Suprapubic skin (tissue), 3 donors: ENCODE data around the gene ADK.

Experiments used
- EP300 ChIP-seq: sonication (generic); formaldehyde crosslinking; IDR thresholded peaks from one replicate; pipeline ENCODE4 v1.6.1; 2017; ENCODE audit warnings: antibody characterized with exemption
- POLR2A ChIP-seq, 2 donors: fragments of 450-650 bp; IDR thresholded peaks; one replicate each; pipeline ENCODE4 v1.6.1; 2017; ENCODE audit warnings: antibody characterized with exemption in 2 of 2, mild to moderate bottlenecking in 2 of 2, moderate library complexity in 2 of 2
- TF ChIP-seq, protein P1 (sequence below), 2 donors: fragments of 200-600 bp in 1 of 2; fragments of 450-650 bp in 1 of 2; sonication (generic) in 1 of 2; IDR thresholded peaks; one replicate each; pipeline ENCODE4 v1.5.1; 2016 to 2019; ENCODE audit warnings: antibody characterized with exemption in 2 of 2, mild to moderate bottlenecking in 1 of 2, moderate library complexity in 1 of 2

DNA sequence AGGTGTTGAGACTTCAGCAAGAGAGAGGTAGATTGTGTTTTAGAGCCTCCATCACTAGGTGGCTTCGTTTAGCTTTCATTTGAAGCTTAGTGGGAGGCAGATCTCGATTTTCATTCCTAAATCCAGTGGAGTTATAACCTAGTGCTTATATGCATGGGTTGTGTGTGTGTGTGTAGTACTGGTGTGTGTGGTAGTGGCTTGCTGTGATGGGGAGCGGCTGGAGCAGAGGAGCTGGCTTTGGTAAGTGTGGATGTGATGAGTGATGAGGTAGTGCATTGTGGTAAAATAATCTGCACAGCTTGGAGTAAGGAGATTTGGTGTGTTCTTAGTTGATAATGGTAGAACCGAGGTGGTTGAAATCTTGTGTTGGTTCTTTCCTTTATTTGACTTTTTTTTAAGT, 43.6 kb upstream of the ADK start:
- TF ChIP-seq, protein P1, sequence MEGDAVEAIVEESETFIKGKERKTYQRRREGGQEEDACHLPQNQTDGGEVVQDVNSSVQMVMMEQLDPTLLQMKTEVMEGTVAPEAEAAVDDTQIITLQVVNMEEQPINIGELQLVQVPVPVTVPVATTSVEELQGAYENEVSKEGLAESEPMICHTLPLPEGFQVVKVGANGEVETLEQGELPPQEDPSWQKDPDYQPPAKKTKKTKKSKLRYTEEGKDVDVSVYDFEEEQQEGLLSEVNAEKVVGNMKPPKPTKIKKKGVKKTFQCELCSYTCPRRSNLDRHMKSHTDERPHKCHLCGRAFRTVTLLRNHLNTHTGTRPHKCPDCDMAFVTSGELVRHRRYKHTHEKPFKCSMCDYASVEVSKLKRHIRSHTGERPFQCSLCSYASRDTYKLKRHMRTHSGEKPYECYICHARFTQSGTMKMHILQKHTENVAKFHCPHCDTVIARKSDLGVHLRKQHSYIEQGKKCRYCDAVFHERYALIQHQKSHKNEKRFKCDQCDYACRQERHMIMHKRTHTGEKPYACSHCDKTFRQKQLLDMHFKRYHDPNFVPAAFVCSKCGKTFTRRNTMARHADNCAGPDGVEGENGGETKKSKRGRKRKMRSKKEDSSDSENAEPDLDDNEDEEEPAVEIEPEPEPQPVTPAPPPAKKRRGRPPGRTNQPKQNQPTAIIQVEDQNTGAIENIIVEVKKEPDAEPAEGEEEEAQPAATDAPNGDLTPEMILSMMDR (IDR thresholded peaks at IDR 0.05) = no peak
- no peak for TF ChIP-seq POLR2A (IDR thresholded peaks at IDR 0.05)
- no peak for TF ChIP-seq EP300
